ENCODE measurements around the gene GFY.

Gene GFY

GRCh38 chr19:49389406-49389805 lies 35.8 kb upstream of the GFY start:
- H3K4me3 ChIP-seq (ENCODE audit: low read length), result no peak overlapping the region

GRCh38 chr19:49390131-49390928 lies 34.9 kb upstream of the GFY start:
- no peak overlapping the region for H2BK5ac ChIP-seq (ENCODE audit: low read length)
- no peak overlapping the region for H3K4me2 ChIP-seq (ENCODE audit: low read length)
- H3K27me3 ChIP-seq (ENCODE audit: insufficient read depth, low read length, poor library complexity), result no peaks in the 10 kb centered on the region
- no peak overlapping the region for H3K4ac ChIP-seq (ENCODE audit: low read depth, low read length)
- no peaks in the 10 kb centered on the region for H3K79me2 ChIP-seq (ENCODE audit: control insufficient read depth, insufficient read depth, low read length)
- no peak overlapping the region for H3K23ac ChIP-seq (ENCODE audit: low read length)
- no peaks in the 10 kb centered on the region for H3K36me3 ChIP-seq (ENCODE audit: control insufficient read depth, insufficient read depth, low read length)
- no peak overlapping the region for H4K5ac ChIP-seq (ENCODE audit: low read length)
- no CpG with 5 or more reads among the region's 26 CpGs for WGBS (ENCODE audit: extremely low coverage, insufficient coverage, low lambda C conversion rate)
- H3K56ac ChIP-seq (ENCODE audit: low read length), result peak overlapping the region; percentile 34
- H2AK5ac ChIP-seq (ENCODE audit: low read length), result no peak overlapping the region
- no peak overlapping the region for H3K27ac ChIP-seq (ENCODE audit: low read depth, low read length)
- no peak overlapping the region for H3K9ac ChIP-seq (ENCODE audit: low read length)
- H4K8ac ChIP-seq (ENCODE audit: low read depth, low read length), result no peak overlapping the region
- H3K79me1 ChIP-seq (ENCODE audit: low read length), result no peaks in the 10 kb centered on the region
- no peak overlapping the region for H2BK120ac ChIP-seq (ENCODE audit: low read depth, low read length)
- H3K18ac ChIP-seq (ENCODE audit: low read length), result no peak overlapping the region
- DNase-seq, result no peak
- no peaks in the 10 kb centered on the region for H3K4me1 ChIP-seq (ENCODE audit: control insufficient read depth, low read depth, low read length)
- no peak overlapping the region for H3K4me3 ChIP-seq (ENCODE audit: low read length)
- H2BK15ac ChIP-seq (replicated peaks; ENCODE audit: low read depth), result no peak overlapping the region

More at GRCh38 chr19:49389406-49389805, 35.8 kb upstream of the GFY start:
- no peak overlapping the region for H3K27ac ChIP-seq (ENCODE audit: low read depth, low read length)
- no peak overlapping the region for H3K18ac ChIP-seq (ENCODE audit: low read length)
- no peaks in the 10 kb centered on the region for H3K79me2 ChIP-seq (ENCODE audit: control insufficient read depth, insufficient read depth, low read length)
- no peak overlapping the region for H3K56ac ChIP-seq (ENCODE audit: low read length)
- no peak overlapping the region for H3K9ac ChIP-seq (ENCODE audit: low read length)
- no peaks in the 10 kb centered on the region for H3K79me1 ChIP-seq (ENCODE audit: low read length)
- H4K5ac ChIP-seq (ENCODE audit: low read length), result no peak overlapping the region
- no peaks in the 10 kb centered on the region for H3K4me1 ChIP-seq (ENCODE audit: control insufficient read depth, low read depth, low read length)
- H2BK15ac ChIP-seq (replicated peaks; ENCODE audit: low read depth), result no peak overlapping the region
- no peak overlapping the region for H3K4ac ChIP-seq (ENCODE audit: low read depth, low read length)
- no peak overlapping the region for H3K4me2 ChIP-seq (ENCODE audit: low read length)
- H2AK5ac ChIP-seq (ENCODE audit: low read length), result no peak overlapping the region
- H3K27me3 ChIP-seq (ENCODE audit: insufficient read depth, low read length, poor library complexity), result no peaks in the 10 kb centered on the region
- no peak overlapping the region for H2BK5ac ChIP-seq (ENCODE audit: low read length)
- no peaks in the 10 kb centered on the region for H3K36me3 ChIP-seq (ENCODE audit: control insufficient read depth, insufficient read depth, low read length)
- H2BK120ac ChIP-seq (ENCODE audit: low read depth, low read length), result no peak overlapping the region
- no peak for DNase-seq
- H3K23ac ChIP-seq (ENCODE audit: low read length), result no peak overlapping the region
- H4K8ac ChIP-seq (ENCODE audit: low read depth, low read length), result no peak overlapping the region
- no CpG with 5 or more reads among the region's 20 CpGs for WGBS (ENCODE audit: extremely low coverage, insufficient coverage, low lambda C conversion rate)

GRCh38 chr19:49390929-49391359 lies 34.2 kb upstream of the GFY start:
- Histone ChIP-seq H2AK5ac (ENCODE audit: low read length) (no peak overlapping the region), H3K27ac (ENCODE audit: low read depth, low read length) (no peak overlapping the region), H3K9ac (ENCODE audit: low read length) (no peak overlapping the region), H3K4me2 (ENCODE audit: low read length) (no peak overlapping the region), H3K79me1 (ENCODE audit: low read length) (no peaks in the 10 kb centered on the region), H3K4me1 (ENCODE audit: control insufficient read depth, low read depth, low read length) (no peaks in the 10 kb centered on the region), H4K8ac (ENCODE audit: low read depth, low read length) (no peak overlapping the region), H3K79me2 (ENCODE audit: control insufficient read depth, insufficient read depth, low read length) (no peaks in the 10 kb centered on the region), H3K56ac (ENCODE audit: low read length) (no peak overlapping the region), H2BK120ac (ENCODE audit: low read depth, low read length) (no peak overlapping the region), H4K5ac (ENCODE audit: low read length) (no peak overlapping the region), H3K27me3 (ENCODE audit: insufficient read depth, low read length, poor library complexity) (no peaks in the 10 kb centered on the region), H3K4ac (ENCODE audit: low read depth, low read length) (no peak overlapping the region), H3K18ac (ENCODE audit: low read length) (no peak overlapping the region), H3K36me3 (ENCODE audit: control insufficient read depth, insufficient read depth, low read length) (no peaks in the 10 kb centered on the region), H2BK15ac (replicated peaks; ENCODE audit: low read depth) (no peak overlapping the region), H3K23ac (ENCODE audit: low read length) (no peak overlapping the region), H3K4me3 (ENCODE audit: low read length) (no peak overlapping the region), H2BK5ac (ENCODE audit: low read length) (no peak overlapping the region)
- DNase-seq, result no peak
- no CpG with 5 or more reads among the region's 9 CpGs for WGBS (ENCODE audit: extremely low coverage, insufficient coverage, low lambda C conversion rate)

GRCh38 chr19:49391581-49392399 lies 33.4 kb upstream of the GFY start:
- H3K4me1 ChIP-seq (ENCODE audit: control insufficient read depth, low read depth, low read length), result no peaks in the 10 kb centered on the region
- H3K23ac ChIP-seq (ENCODE audit: low read length), result no peak overlapping the region
- no peak overlapping the region for H2BK5ac ChIP-seq (ENCODE audit: low read length)
- no peaks in the 10 kb centered on the region for H3K36me3 ChIP-seq (ENCODE audit: control insufficient read depth, insufficient read depth, low read length)
- H2BK15ac ChIP-seq (replicated peaks; ENCODE audit: low read depth), result no peak overlapping the region
- H3K56ac ChIP-seq (ENCODE audit: low read length), result no peak overlapping the region
- no peak overlapping the region for H3K9ac ChIP-seq (ENCODE audit: low read length)
- no peak overlapping the region for H3K27ac ChIP-seq (ENCODE audit: low read depth, low read length)
- no peak overlapping the region for H3K4me3 ChIP-seq (ENCODE audit: low read length)
- H3K27me3 ChIP-seq (ENCODE audit: insufficient read depth, low read length, poor library complexity), result no peaks in the 10 kb centered on the region
- no peak overlapping the region for H4K5ac ChIP-seq (ENCODE audit: low read length)
- peak; percentile 90 for DNase-seq
- no peak overlapping the region for H2AK5ac ChIP-seq (ENCODE audit: low read length)
- H2BK120ac ChIP-seq (ENCODE audit: low read depth, low read length), result no peak overlapping the region
- no peak overlapping the region for H4K8ac ChIP-seq (ENCODE audit: low read depth, low read length)
- no peak overlapping the region for H3K4ac ChIP-seq (ENCODE audit: low read depth, low read length)
- H3K79me2 ChIP-seq (ENCODE audit: control insufficient read depth, insufficient read depth, low read length), result no peaks in the 10 kb centered on the region
- H3K4me2 ChIP-seq (ENCODE audit: low read length), result no peak overlapping the region
- WGBS (ENCODE audit: extremely low coverage, insufficient coverage, low lambda C conversion rate), result no CpG with 5 or more reads among the region's 14 CpGs
- no peaks in the 10 kb centered on the region for H3K79me1 ChIP-seq (ENCODE audit: low read length)
- H3K18ac ChIP-seq (ENCODE audit: low read length), result no peak overlapping the region

- no peaks in the 10 kb centered on the region for H3K4me1 ChIP-seq (ENCODE audit: control insufficient read depth, low read depth, low read length)
- no peak overlapping the region for H3K9ac ChIP-seq (ENCODE audit: low read length)
- no peaks in the 10 kb centered on the region for H3K79me2 ChIP-seq (ENCODE audit: control insufficient read depth, insufficient read depth, low read length)
- H3K27me3 ChIP-seq (ENCODE audit: insufficient read depth, low read length, poor library complexity), result no peaks in the 10 kb centered on the region
- H3K4me2 ChIP-seq (ENCODE audit: low read length), result no peak overlapping the region
- no peak overlapping the region for H3K4ac ChIP-seq (ENCODE audit: low read depth, low read length)
- H4K8ac ChIP-seq (ENCODE audit: low read depth, low read length), result no peak overlapping the region
- no peak overlapping the region for H2BK15ac ChIP-seq (replicated peaks; ENCODE audit: low read depth)
- H3K27ac ChIP-seq (ENCODE audit: low read depth, low read length), result no peak overlapping the region
- no peaks in the 10 kb centered on the region for H3K36me3 ChIP-seq (ENCODE audit: control insufficient read depth, insufficient read depth, low read length)
- H2BK5ac ChIP-seq (ENCODE audit: low read length), result no peak overlapping the region
- H3K23ac ChIP-seq (ENCODE audit: low read length), result no peak overlapping the region
- H3K56ac ChIP-seq (ENCODE audit: low read length), result no peak overlapping the region
- H3K18ac ChIP-seq (ENCODE audit: low read length), result no peak overlapping the region
- DNase-seq, result no peak
- WGBS (ENCODE audit: extremely low coverage, insufficient coverage, low lambda C conversion rate), result no CpG with 5 or more reads among the region's 5 CpGs
- H3K4me3 ChIP-seq (ENCODE audit: low read length), result no peak overlapping the region
- H2AK5ac ChIP-seq (ENCODE audit: low read length), result no peak overlapping the region
- no peak overlapping the region for H2BK120ac ChIP-seq (ENCODE audit: low read depth, low read length)
- no peak overlapping the region for H4K5ac ChIP-seq (ENCODE audit: low read length)
- H3K79me1 ChIP-seq (ENCODE audit: low read length), result no peaks in the 10 kb centered on the region
Observed at GRCh38 chr19:49393881-49394280, 31.3 kb upstream of the GFY start.
